Stimulated activated CD4-positive, alpha-beta T cell treated with anti-CD3 and anti-CD28 coated beads, TNF-alpha, amount 100 ng/mL, for 1 hour (primary cell): Measurements from ENCODE around the gene POU2F2.
"Not testable (repeated sequence)": the region's sequence is repeated elsewhere in the genome, so short reads cannot be mapped to it uniquely, and the experiment has no call there.

Experiments
- DNase-seq, 3 donors: peaks; one replicate each; pipeline ENCODE4 v3.0.0-alpha.2; 2020; ENCODE audit warnings: low read depth in 3 of 3, low spot score in 1 of 3

The POU2F2 gene

GRCh38 chr19:42105368-42105767 lies 26.9 kb downstream of the POU2F2 start:
- no peak for DNase-seq

GRCh38 chr19:42102877-42103276 lies 29.4 kb downstream of the POU2F2 start:
- DNase-seq = no peak

GRCh38 chr19:42100241-42100640 lies 32.0 kb downstream of the POU2F2 start:
- not testable (repeated sequence) for DNase-seq

- no peak for DNase-seq
Observed at GRCh38 chr19:42099336-42099925, 32.8 kb downstream of the POU2F2 start.

- DNase-seq = no peak
Observed at GRCh38 chr19:42098781-42099180, 33.5 kb downstream of the POU2F2 start.

GRCh38 chr19:42097461-42097860 lies 34.8 kb downstream of the POU2F2 start:
- no peak for DNase-seq

- no peak for DNase-seq
Observed at GRCh38 chr19:42096255-42096837, 35.9 kb downstream of the POU2F2 start.

GRCh38 chr19:42095814-42096230 lies 36.4 kb downstream of the POU2F2 start:
- no peak for DNase-seq

GRCh38 chr19:42095142-42095813 lies 37.0 kb downstream of the POU2F2 start:
- DNase-seq = no peak

GRCh38 chr19:42093926-42094325 lies 38.3 kb downstream of the POU2F2 start:
- no peak for DNase-seq

GRCh38 chr19:42093505-42093904 lies 38.7 kb downstream of the POU2F2 start:
- no peak for DNase-seq

GRCh38 chr19:42092350-42092749 lies 39.9 kb downstream of the POU2F2 start:
- DNase-seq = no peak

- no peak for DNase-seq
Observed at GRCh38 chr19:42091742-42092141, 40.5 kb downstream of the POU2F2 start.

GRCh38 chr19:42091300-42091699 lies 40.9 kb downstream of the POU2F2 start:
- no peak for DNase-seq

GRCh38 chr19:42090672-42091071 lies 41.6 kb downstream of the POU2F2 start:
- DNase-seq = no peak

GRCh38 chr19:42089772-42090171 lies 42.5 kb downstream of the POU2F2 start:
- DNase-seq = no peak

- DNase-seq = no peak
Observed at GRCh38 chr19:42089191-42089750, 43.0 kb downstream of the POU2F2 start.

- DNase-seq = no peak
Observed at GRCh38 chr19:42088471-42089190, 43.6 kb downstream of the POU2F2 start.

GRCh38 chr19:42086770-42087550 lies 45.3 kb downstream of the POU2F2 start:
- no peak for DNase-seq

GRCh38 chr19:42086188-42086736 lies 46.0 kb downstream of the POU2F2 start:
- no peak for DNase-seq

GRCh38 chr19:42083537-42083936 lies 48.7 kb downstream of the POU2F2 start:
- DNase-seq = no peak
